K562 (cell line): ENCODE measurements around the gene SIKE1. TPM values are rescaled to one million over a fixed set of nuclear protein-coding genes. Genes with fewer than 3 reads are reported as not detected.

Experiments used
- ATAC-seq: fragments of 200-7000 bp; cut with Tn5 transposase; 3 replicates; pipeline ENCODE4 v1.9.1; 2020; ENCODE audit warnings: moderate library complexity
- BruUV-seq: library from RNA; stranded (reverse); fragments of 400-500 nt; replicated peaks from 2 replicates; lab custom pipeline; 2021; lab: Mats Ljungman, UMichigan
- CTCF ChIA-PET: fragments of 300-600 bp; formaldehyde crosslinking; extraction: SDS; loops from one replicate; lab custom pipeline; 2021; ENCODE audit warnings: low intra/inter-chr PET ratio; lab: Yijun Ruan, JAX
- POLR2A ChIA-PET: fragments of 300-600, 350-650 bp; sonication (Branson Sonifier 250); formaldehyde crosslinking; extraction: SDS; loops from one replicate; lab custom pipeline; 2021; ENCODE audit warnings: antibody characterized with exemption, inconsistent platforms; lab: Yijun Ruan, JAX
- DNase-seq, 4 experiments: peaks; one replicate each; pipeline versions ENCODE4 v3.0.0 to v3.0.0-alpha.2; 2011 to 2018; ENCODE audit warnings: low spot score in 3 of 4, mixed read lengths in 3 of 4; ENCODE audit errors: extremely low read depth in 1 of 4
- FAIRE-seq: peaks from 2 replicates; lab custom pipeline; 2011; peaks lifted over from hg19 to GRCh38; lab: Jason Lieb, UNC
- H2AFZ ChIP-seq: 2 replicates; pipeline ENCODE4 v1.6.0; 2011; ENCODE audit warnings: low read depth, low read length, control low read depth, inconsistent platforms
- H3K27ac ChIP-seq: fragments of 200-600 bp; 3 replicates; pipeline ENCODE4 v1.8.0; 2011; ENCODE audit warnings: low read depth, mild to moderate bottlenecking, control low read depth, inconsistent platforms, low read length, moderate library complexity, mixed read lengths; ENCODE audit errors: extremely low read depth
- H3K27me3 ChIP-seq, 2 experiments: fragments of 300-600 bp in 1 of 2; 2 replicates in 1 of 2; 3 replicates in 1 of 2; pipeline versions ENCODE4 v1.6.0 to v1.8.0; 2011; ENCODE audit warnings: inconsistent platforms in 2 of 2, low read length in 2 of 2, mild to moderate bottlenecking in 1 of 2, mixed read lengths in 1 of 2, moderate library complexity in 1 of 2; ENCODE audit not compliant: control insufficient read depth in 2 of 2, insufficient read depth in 2 of 2
- H3K36me3 ChIP-seq: fragments of 300-600 bp; 3 replicates; pipeline ENCODE4 v1.8.0; 2011; ENCODE audit warnings: mild to moderate bottlenecking, low read length, inconsistent platforms; ENCODE audit not compliant: control insufficient read depth, insufficient read depth
- H3K4me1 ChIP-seq, 2 experiments: fragments of 200-600 bp in 1 of 2; replicated peaks in 1 of 2; 2 replicates in 1 of 2; 3 replicates in 1 of 2; pipeline versions ENCODE4 v1.5.1 to v1.8.0; 2011; ENCODE audit warnings: inconsistent platforms in 2 of 2, low read length in 2 of 2, mild to moderate bottlenecking in 1 of 2, mixed read lengths in 1 of 2, moderate library complexity in 1 of 2; ENCODE audit not compliant: control insufficient read depth in 2 of 2, insufficient read depth in 2 of 2
- H3K4me2 ChIP-seq: 2 replicates; pipeline ENCODE4 v1.6.1; 2011; ENCODE audit warnings: low read length, control low read depth, inconsistent platforms, mixed read lengths; ENCODE audit not compliant: insufficient read depth
- H3K4me3 ChIP-seq: fragments of 200-600 bp; sonication (generic), shearing (Covaris generic); 2 replicates; pipeline ENCODE4 v1.5.1; 2016; ENCODE audit warnings: control low read depth, inconsistent platforms
- H3K79me2 ChIP-seq: fragments of 200-600 bp; 3 replicates; pipeline ENCODE4 v1.8.0; 2011; ENCODE audit warnings: low read length, inconsistent platforms; ENCODE audit not compliant: control insufficient read depth, insufficient read depth
- H3K9ac ChIP-seq, 2 experiments: 2 replicates each; pipeline versions ENCODE4 v1.6.0 to v1.6.1; 2011; ENCODE audit warnings: low read depth in 2 of 2, low read length in 2 of 2, control low read depth in 1 of 2, inconsistent platforms in 1 of 2, mild to moderate bottlenecking in 1 of 2, mixed read lengths in 1 of 2; ENCODE audit not compliant: insufficient read depth in 1 of 2
- H3K9me1 ChIP-seq: one replicate; pipeline ENCODE4 v1.6.0; 2011; ENCODE audit warnings: inconsistent platforms, mild to moderate bottlenecking, low read length, moderate library complexity; ENCODE audit not compliant: control insufficient read depth, insufficient read depth
- H3K9me3 ChIP-seq: replicated peaks from 2 replicates; pipeline ENCODE4 v1.5.1; 2011; ENCODE audit warnings: low read depth, low read length, inconsistent platforms; ENCODE audit not compliant: control insufficient read depth, insufficient read depth
- H4K20me1 ChIP-seq: replicated peaks from 2 replicates; pipeline ENCODE4 v1.6.1; 2011; ENCODE audit warnings: low read length, inconsistent platforms, mixed read lengths; ENCODE audit not compliant: control insufficient read depth, insufficient read depth
- ESRRB ChIP-seq: fragments of 250-450 bp; sonication (Bioruptor Pico); IDR thresholded peaks from 2 replicates; pipeline ENCODE4 v1.5.0; 2020; ENCODE audit warnings: mild to moderate bottlenecking, moderate library complexity, borderline replicate concordance
- FOXM1 ChIP-seq, 2 experiments: fragments of 450-650 bp in 1 of 2; sonication (generic) in 1 of 2; formaldehyde crosslinking in 1 of 2; IDR thresholded peaks; 2 replicates each; pipeline versions ENCODE4 v1.6.1 to v1.9.0; 2017 to 2022; ENCODE audit warnings: low read depth in 2 of 2, mild to moderate bottlenecking in 2 of 2, missing genetic modification reagents in 1 of 2, moderate library complexity in 1 of 2
- HDAC3 ChIP-seq: fragments of 450-650 bp; IDR thresholded peaks from 2 replicates; pipeline ENCODE4 v1.6.1; 2018; ENCODE audit warnings: borderline replicate concordance, mild to moderate bottlenecking, moderate library complexity; ENCODE audit not compliant: partially characterized antibody
- HOMEZ ChIP-seq: fragments of 250-450 bp; sonication (Bioruptor Pico); IDR thresholded peaks from 2 replicates; pipeline ENCODE4 v1.4.0; 2020; ENCODE audit warnings: mild to moderate bottlenecking, moderate library complexity
- RB1 ChIP-seq: fragments of 450-650 bp; IDR thresholded peaks from 2 replicates; pipeline ENCODE4 v1.6.1; 2017; ENCODE audit warnings: low read depth, mild to moderate bottlenecking
- RBM15 ChIP-seq: fragments of 200-400 bp; formaldehyde crosslinking; IDR thresholded peaks from 2 replicates; pipeline ENCODE4 v1.6.1; 2018; ENCODE audit warnings: mild to moderate bottlenecking, low read length, moderate library complexity; ENCODE audit not compliant: insufficient read depth
- RBM22 ChIP-seq: fragments of 200-400 bp; formaldehyde crosslinking; IDR thresholded peaks from 2 replicates; pipeline ENCODE4 v1.6.1; 2018; ENCODE audit warnings: low read length, low read depth; ENCODE audit not compliant: poor library complexity, severe bottlenecking
- WGBS: fragments of 100-300 bp; shearing (Covaris generic); methylation state at CpG from one replicate; pipeline ENCODE4 v1.1.6; 2016; ENCODE audit warnings: low coverage, mixed read lengths; ENCODE audit not compliant: insufficient coverage; ENCODE audit errors: missing lambda C conversion rate; 5-methylcytosine and 5-hydroxymethylcytosine counted together
- in situ Hi-C: fragments of 300-500 bp; cut with MboI; formaldehyde crosslinking; loops from 4 replicates; pipeline ENCODE4 v1.15.0; 2018; ENCODE audit warnings: inconsistent platforms, mixed read lengths
- intact Hi-C: fragments of 100-400 bp; cut with micrococcal nuclease; formaldehyde crosslinking; loops from 2 replicates; pipeline ENCODE4 v1.14.2; 2022
- polyA plus RNA-seq, 8 experiments: library from polyadenylated mRNA; depleted of rRNA in 4 of 8; stranded (reverse) in 5 of 8; unstranded in 3 of 8; fragments of >200 nt; fragmentation: Nextera tagmentation in 2 of 8; fragmentation: Illumina TruSeq in 1 of 8; extraction: Ambion mirVana in 2 of 8; extraction: Trizol in 1 of 8; gene quantifications; 2 replicates each; pipeline versions ENCODE4 v1.2.1 to v1.2.3, GENCODE V29; 2011 to 2014; ENCODE audit warnings: inconsistent platforms in 1 of 8, missing spikeins in 1 of 8
- total RNA-seq, 7 experiments: library from RNA; depleted of rRNA in 6 of 7; stranded (reverse); fragments of >200 nt in 6 of 7; fragmentation: Illumina TruSeq in 2 of 7; extraction: Trizol in 2 of 7; gene quantifications; 2 replicates each; pipeline versions ENCODE4 v1.2.1 to v1.2.3, GENCODE V29; 2011 to 2021; ENCODE audit warnings: low replicate concordance in 1 of 7

SIKE1 gene
- total and polyA plus RNA-seq, 9 of the 15 experiments (the other 6 are each of a cell fraction or from before 2014, with no cell fraction given), result 21.8 to 144 (median 76.3) TPM

GRCh38 chr1:114753143-114753542, 27.3 kb downstream of the SIKE1 start:
- Histone ChIP-seq H3K9me1 (no peaks in the 10 kb centered on the region), H3K36me3 (peaks cover 74% of the 10 kb centered on the region), H3K4me2 (no peak overlapping the region), H3K27me3 (no peaks in the 10 kb centered on the region), H3K27ac (no peak overlapping the region), H3K4me3 (no peak overlapping the region), H4K20me1 (peaks cover 62% of the 10 kb centered on the region), H3K9me3 (no peaks in the 10 kb centered on the region), H2AFZ (no peak overlapping the region), H3K79me2 (peaks cover 97% of the 10 kb centered on the region), H3K4me1 (peaks cover 3 to 28% of the 10 kb centered on the region in 2 experiments; a peak in 4 of 5 replicates), H3K9ac (no peak overlapping the region)
- ATAC-seq (no peak), FAIRE-seq (no peak), DNase-seq (no peak)
- in situ Hi-C loops, result no loop called here
- POLR2A ChIA-PET, result interaction anchor here (0.5 to 1.4 kb wide), 3 partner anchors 11 to 758 kb away, joined by 3 to 5 read pairs (median 4); no protein-coding TSS in a partner anchor
- WGBS, result 53% methylated on average over 4 of the region's 4 CpGs
- intact Hi-C loops, result loop anchor here (10.0 kb wide), 1 partner anchor 408 kb away; no protein-coding TSS in a partner anchor
- BruUV-seq, result no TSS peak
- CTCF ChIA-PET, result no interaction called here
- no peak for TF ChIP-seq HDAC3
- TF ChIP-seq ESRRB (CRISPR knock-in tag), result no peak
- no peak for TF ChIP-seq RBM22
- TF ChIP-seq RBM15, result no peak
- TF ChIP-seq FOXM1 (IDR thresholded peaks at IDR 0.05; ENCODE audit: low read depth), result no peak
- TF ChIP-seq FOXM1 (CRISPR knock-in tag; IDR thresholded peaks at IDR 0.05; ENCODE audit: low read depth), result no peak
- no peak for TF ChIP-seq HOMEZ
- TF ChIP-seq RB1, result no peak
